Type B pancreatic cell (in vitro differentiated cells): ENCODE results near the gene NUP210L. TPM values are rescaled to one million over a fixed set of nuclear protein-coding genes. Genes with fewer than 3 reads are reported as not detected.

Experiments
- DNase-seq: peaks from one replicate; pipeline ENCODE4 v3.0.0; 2021; ENCODE audit warnings: mixed read lengths; ENCODE audit not compliant: unreplicated experiment; ENCODE audit errors: extremely low spot score
- H3K27ac Mint-ChIP-seq: 2 replicates; pipeline ENCODE4 v1.8.0; 2021; ENCODE audit warnings: mild to moderate bottlenecking, mixed read lengths
- H3K27me3 Mint-ChIP-seq: 2 replicates; pipeline ENCODE4 v1.8.0; 2021; ENCODE audit warnings: mixed read lengths
- H3K36me3 Mint-ChIP-seq: 2 replicates; pipeline ENCODE4 v1.8.0; 2021; ENCODE audit warnings: mixed read lengths
- H3K4me1 Mint-ChIP-seq: one replicate; pipeline ENCODE4 v1.8.0; 2021; ENCODE audit warnings: mixed read lengths; ENCODE audit not compliant: unreplicated experiment
- H3K4me3 Mint-ChIP-seq: 2 replicates; pipeline ENCODE4 v1.8.0; 2021; ENCODE audit warnings: mild to moderate bottlenecking, mixed read lengths
- H3K9me3 Mint-ChIP-seq: 2 replicates; pipeline ENCODE4 v1.8.0; 2021; ENCODE audit warnings: mixed read lengths
- total RNA-seq: library from RNA; stranded (reverse); gene quantifications from 2 replicates; pipeline ENCODE4 v1.2.1, GENCODE V29; 2021; ENCODE audit warnings: low replicate concordance
- TF ChIP-seq, protein P1 (sequence below): fragments of 200-600 bp; sonication (generic); conservative IDR thresholded peaks from 2 replicates; pipeline ENCODE4 v1.5.0; 2021; ENCODE audit warnings: antibody characterized with exemption, mild to moderate bottlenecking

Gene NUP210L
- total RNA-seq, 1 donor from 2014 or later = not detected

DNA sequence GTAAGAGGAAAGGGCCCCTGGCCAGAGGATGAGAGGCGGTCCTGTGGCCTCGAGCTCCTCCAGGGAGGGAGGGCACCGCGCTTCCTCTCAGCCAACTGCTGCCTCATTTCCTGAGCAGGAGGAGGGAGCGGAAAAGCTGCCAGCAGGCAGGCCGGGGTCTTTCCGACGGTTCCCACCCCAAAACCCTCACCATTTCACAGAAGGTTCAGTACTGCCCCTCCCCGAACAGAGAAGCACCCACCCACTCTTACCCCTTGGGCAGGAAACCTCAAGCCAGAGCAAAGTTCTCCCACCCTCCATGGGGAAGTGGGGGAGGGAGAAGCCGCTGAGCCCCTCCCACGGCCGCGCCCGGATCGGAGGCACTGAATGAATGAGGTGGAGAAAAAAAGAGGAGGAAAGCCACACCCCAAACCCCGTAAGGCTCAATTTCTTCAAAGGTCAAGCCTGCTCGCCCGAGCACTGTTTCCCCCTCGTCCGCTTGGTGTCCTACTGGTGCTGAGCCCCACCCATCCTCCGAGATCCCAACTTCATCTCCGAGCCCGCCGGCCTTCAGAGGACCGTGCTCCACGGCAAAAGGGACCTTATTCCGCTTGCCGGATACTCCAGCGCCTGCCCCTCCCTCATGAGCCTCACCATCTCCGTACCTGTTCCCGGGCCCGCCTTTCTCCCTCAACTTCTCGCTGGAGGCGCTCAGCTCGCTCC lies 27.6 kb upstream of the NUP210L start:
- peak overlapping the region; percentile 99 for H3K27ac Mint-ChIP-seq
- DNase-seq = peak; percentile 70
- H3K27me3 Mint-ChIP-seq = peaks cover 4% of the 10 kb centered on the region
- TF ChIP-seq, protein P1, sequence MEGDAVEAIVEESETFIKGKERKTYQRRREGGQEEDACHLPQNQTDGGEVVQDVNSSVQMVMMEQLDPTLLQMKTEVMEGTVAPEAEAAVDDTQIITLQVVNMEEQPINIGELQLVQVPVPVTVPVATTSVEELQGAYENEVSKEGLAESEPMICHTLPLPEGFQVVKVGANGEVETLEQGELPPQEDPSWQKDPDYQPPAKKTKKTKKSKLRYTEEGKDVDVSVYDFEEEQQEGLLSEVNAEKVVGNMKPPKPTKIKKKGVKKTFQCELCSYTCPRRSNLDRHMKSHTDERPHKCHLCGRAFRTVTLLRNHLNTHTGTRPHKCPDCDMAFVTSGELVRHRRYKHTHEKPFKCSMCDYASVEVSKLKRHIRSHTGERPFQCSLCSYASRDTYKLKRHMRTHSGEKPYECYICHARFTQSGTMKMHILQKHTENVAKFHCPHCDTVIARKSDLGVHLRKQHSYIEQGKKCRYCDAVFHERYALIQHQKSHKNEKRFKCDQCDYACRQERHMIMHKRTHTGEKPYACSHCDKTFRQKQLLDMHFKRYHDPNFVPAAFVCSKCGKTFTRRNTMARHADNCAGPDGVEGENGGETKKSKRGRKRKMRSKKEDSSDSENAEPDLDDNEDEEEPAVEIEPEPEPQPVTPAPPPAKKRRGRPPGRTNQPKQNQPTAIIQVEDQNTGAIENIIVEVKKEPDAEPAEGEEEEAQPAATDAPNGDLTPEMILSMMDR = no peak
- H3K4me1 Mint-ChIP-seq = peaks cover 48% of the 10 kb centered on the region
- H3K36me3 Mint-ChIP-seq = peaks cover 15% of the 10 kb centered on the region
- peak overlapping the region; percentile 100 for H3K4me3 Mint-ChIP-seq
- H3K9me3 Mint-ChIP-seq = no peaks in the 10 kb centered on the region

DNA sequence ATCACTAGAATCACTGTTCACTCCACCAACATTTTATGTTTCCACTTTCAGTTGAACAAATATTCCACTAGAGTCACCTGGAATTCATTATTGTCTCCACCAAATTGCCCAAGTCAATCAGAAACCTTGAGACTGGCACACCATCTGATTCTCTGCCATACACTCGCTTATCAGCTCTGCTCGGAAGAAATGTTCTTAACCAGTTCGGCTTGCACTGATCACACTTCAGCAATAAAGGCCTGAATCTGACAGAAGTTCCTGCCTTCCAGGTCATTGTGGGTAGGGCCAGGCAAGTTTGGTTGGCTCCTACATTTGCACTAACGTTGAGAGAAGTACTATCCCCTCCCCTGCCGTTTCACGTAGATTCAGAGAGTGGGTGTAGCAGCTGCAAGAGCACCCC lies 27.1 kb upstream of the NUP210L start:
- Mint-ChIP-seq H3K27ac (peak overlapping the region; percentile 99), H3K4me3 (peak overlapping the region; percentile 100), H3K4me1 (peaks cover 54% of the 10 kb centered on the region), H3K27me3 (peaks cover 4% of the 10 kb centered on the region), H3K36me3 (peaks cover 20% of the 10 kb centered on the region), H3K9me3 (no peaks in the 10 kb centered on the region)
- no peak for DNase-seq
- TF ChIP-seq, protein P1 = no peak

DNA sequence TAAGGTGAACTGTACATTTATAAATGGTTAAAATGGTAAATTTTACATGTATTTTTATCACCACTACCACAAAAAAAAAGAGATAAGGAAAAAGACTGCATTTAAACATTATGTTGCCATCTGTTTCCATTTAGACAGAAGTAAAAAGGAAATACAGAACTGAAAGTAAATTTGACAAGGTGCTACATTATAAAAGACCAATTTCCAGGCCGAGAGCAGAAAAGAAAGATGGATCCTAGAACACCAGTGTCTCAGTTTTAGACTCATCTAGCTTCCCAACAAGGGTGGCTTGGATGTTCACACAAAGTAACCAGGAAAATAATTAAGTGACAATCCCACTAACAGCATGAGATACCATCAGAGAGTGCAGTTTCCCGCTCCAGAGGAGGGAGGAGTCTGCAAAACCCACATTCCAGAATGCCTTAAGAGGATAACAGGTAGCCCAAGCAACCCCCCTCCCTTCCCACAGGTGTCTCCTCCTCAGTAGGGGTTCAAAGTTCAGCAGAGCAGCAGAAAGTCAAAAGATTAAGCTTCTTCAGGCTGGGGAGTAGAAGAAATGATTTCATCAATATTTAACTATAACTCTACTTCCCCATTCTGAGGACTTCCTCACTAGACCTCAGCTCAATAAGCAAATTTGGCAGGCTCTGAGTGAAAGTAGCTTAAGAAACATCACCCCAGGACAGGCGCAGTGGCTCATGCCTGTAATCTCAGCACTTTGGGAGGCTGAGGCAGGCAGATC lies 25.2 kb upstream of the NUP210L start:
- no peak for DNase-seq
- Mint-ChIP-seq H3K36me3 (peaks cover 24% of the 10 kb centered on the region), H3K9me3 (no peaks in the 10 kb centered on the region), H3K27ac (peak overlapping the region; percentile 99), H3K27me3 (peaks cover 4% of the 10 kb centered on the region), H3K4me3 (peak overlapping the region; percentile 78), H3K4me1 (peaks cover 54% of the 10 kb centered on the region)
- TF ChIP-seq, protein P1 = no peak

DNA sequence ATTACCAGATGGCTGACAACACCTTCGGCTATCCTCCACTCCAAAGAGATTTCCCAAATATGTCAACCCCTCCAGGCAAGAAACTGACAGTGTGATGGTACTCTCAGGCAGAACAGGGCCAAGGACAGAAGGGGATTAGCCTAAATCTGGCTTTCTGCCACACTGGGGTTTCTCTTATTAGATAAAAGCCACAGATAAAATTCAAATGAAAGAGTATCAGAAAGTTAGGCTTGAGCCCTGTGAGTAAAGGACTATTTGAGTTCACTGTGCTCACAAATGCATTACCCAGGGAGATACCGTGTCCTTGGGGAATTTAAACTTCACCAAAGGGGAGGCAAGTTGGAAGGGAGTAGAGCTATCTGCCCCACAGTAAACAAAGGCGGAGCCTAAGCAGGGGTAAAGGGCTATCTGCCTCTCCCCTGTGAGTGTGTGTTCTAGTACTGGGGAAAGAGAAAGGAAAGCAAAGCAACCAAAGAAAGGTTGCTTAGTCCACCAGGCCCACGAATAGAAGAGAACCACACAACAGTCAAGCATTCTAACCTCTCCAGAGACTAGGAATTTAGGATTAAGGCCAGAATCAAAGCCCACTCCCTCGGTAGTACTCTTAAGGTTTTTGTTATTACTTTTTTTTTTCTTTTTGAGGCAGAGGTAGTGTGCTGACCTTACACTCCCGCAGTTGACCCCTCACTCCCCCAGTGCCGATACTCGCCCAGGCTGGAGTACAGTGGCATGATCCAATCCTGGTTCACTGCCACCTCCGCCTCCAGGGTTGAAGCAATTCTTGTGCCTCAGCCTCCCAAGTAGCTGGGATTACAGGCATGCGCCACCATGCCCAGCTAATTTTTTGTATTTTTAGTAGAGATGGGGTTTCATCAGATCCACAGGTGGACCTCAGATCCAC lies 24.3 kb upstream of the NUP210L start:
- Mint-ChIP-seq H3K9me3 (no peaks in the 10 kb centered on the region), H3K4me1 (peaks cover 54% of the 10 kb centered on the region), H3K27me3 (peaks cover 4% of the 10 kb centered on the region), H3K27ac (peak overlapping the region; percentile 99), H3K4me3 (peak overlapping the region; percentile 78), H3K36me3 (peaks cover 24% of the 10 kb centered on the region)
- TF ChIP-seq, protein P1 = no peak
- no peak for DNase-seq

DNA sequence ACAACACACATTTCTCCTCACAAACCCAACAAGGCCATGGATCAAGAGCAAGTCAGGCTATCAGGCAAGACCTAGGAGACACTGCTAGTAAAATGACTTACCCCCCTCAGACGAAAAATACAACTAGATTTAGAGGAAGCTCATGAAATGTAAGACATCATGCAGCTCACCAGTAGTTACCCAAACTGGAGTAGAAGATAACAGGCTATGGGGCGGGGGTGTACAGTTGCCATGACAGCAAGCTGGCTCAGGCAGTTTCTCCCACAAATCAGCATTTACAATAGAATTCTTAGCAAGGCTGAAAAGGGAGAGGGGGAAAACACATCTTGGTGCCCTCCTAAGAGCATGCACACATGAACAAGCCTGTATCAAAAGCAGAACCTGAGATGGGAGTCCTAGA lies 23.1 kb upstream of the NUP210L start:
- H3K36me3 Mint-ChIP-seq = peaks cover 24% of the 10 kb centered on the region
- H3K4me3 Mint-ChIP-seq = peak overlapping the region; percentile 6

More for the DNA sequence above, 23.1 kb upstream of the NUP210L start:
- DNase-seq = no peak
- peaks cover 48% of the 10 kb centered on the region for H3K4me1 Mint-ChIP-seq
- TF ChIP-seq, protein P1 = no peak
- H3K9me3 Mint-ChIP-seq = no peaks in the 10 kb centered on the region
- H3K27ac Mint-ChIP-seq = peak overlapping the region; percentile 99
- H3K27me3 Mint-ChIP-seq = peaks cover 2% of the 10 kb centered on the region
